PC-3 (cell line): Measurements from ENCODE around the gene GPR37L1.

Experiments
- EZH2 ChIP-seq: fragments of 300-600 bp; sonication (generic); IDR thresholded peaks from one replicate; pipeline ENCODE4 v1.6.1; 2017; ENCODE audit warnings: antibody characterized with exemption, mild to moderate bottlenecking, low read length; ENCODE audit not compliant: unreplicated experiment
- TF ChIP-seq, protein P1 (sequence below): fragments of 300-600 bp; sonication (generic); conservative IDR thresholded peaks from 2 replicates; pipeline ENCODE4 v1.5.1; 2017; ENCODE audit warnings: antibody characterized with exemption, low read depth, mild to moderate bottlenecking, low read length

DNA sequence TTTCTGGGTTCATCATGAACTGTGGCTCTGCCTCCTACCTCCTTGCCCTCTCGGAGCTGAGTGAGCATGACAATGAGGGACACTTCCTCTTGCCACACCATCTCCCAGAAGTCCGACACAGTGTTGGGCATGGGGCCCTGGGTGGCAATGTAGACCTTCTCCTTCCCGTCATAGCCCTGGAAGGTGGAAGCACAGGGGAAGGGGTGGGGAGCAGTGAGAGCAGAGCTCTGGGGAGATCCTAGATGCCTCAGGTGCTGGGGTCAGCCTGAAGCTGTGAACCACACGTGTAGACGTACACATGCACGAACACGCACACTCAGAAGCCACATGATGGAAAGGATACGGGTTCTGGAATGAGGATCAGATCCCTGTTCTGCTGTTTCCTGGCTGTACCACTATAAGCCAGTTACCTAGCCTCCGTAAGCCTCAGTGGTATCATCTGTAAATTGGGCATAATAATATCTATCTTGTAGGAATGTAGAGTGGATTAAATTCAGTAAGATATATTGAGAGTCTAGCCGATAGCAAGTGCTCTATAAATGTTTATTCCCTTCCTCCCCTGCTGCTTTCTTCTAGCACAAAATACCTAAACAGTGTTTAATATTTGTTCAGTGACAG is 31.5 kb downstream of the GPR37L1 start:
- TF ChIP-seq, protein P1, sequence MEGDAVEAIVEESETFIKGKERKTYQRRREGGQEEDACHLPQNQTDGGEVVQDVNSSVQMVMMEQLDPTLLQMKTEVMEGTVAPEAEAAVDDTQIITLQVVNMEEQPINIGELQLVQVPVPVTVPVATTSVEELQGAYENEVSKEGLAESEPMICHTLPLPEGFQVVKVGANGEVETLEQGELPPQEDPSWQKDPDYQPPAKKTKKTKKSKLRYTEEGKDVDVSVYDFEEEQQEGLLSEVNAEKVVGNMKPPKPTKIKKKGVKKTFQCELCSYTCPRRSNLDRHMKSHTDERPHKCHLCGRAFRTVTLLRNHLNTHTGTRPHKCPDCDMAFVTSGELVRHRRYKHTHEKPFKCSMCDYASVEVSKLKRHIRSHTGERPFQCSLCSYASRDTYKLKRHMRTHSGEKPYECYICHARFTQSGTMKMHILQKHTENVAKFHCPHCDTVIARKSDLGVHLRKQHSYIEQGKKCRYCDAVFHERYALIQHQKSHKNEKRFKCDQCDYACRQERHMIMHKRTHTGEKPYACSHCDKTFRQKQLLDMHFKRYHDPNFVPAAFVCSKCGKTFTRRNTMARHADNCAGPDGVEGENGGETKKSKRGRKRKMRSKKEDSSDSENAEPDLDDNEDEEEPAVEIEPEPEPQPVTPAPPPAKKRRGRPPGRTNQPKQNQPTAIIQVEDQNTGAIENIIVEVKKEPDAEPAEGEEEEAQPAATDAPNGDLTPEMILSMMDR: no peak
- TF ChIP-seq EZH2: no peak
